VCaP (cell line): ENCODE results near the gene CTBP1.

ENCODE experiments used
- H3K27ac ChIP-seq: fragments of 450-650 bp; 2 replicates; pipeline ENCODE4 v1.5.1; 2017
- CTCF ChIP-seq: fragments of 450-650 bp; conservative IDR thresholded peaks from 2 replicates; pipeline ENCODE4 v1.5.1; 2017; ENCODE audit warnings: mild to moderate bottlenecking, moderate library complexity

The CTBP1 gene

DNA sequence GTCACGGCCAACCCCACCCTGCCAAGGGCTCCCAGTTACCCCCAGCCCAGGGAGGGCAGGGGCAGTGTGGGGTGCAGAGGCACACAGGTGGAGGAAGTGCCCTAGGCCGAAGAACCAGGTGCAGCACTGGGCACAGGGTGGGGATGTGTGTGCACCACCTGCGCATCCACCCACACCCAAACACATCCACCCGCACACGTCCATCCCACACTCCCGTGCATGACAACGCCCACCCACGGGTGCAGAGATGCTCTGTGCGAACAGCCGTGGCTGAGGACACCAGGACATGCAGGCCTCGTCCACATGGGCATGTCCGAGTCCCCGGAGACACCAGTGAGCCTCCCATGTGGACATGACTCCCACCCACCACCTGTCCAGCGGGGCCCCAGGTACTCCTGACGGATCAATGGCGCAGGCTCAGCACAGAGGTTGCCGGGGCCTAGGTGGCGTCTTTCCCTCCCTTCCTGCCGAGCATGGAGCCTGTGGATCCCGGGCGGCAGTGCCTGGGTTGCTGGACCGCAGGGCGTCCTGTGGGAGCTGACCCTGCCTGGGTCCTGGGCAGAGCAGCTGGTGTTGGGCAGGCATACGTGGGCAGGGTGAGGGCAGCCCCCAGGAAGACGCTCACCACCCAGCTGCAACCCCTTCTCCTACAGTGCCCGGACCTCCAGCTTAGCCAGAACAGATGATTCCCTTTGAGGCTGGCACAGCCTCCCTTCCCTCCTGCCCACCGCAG lies 19.6 kb downstream of the CTBP1 start:
- no peak overlapping the region for H3K27ac ChIP-seq

DNA sequence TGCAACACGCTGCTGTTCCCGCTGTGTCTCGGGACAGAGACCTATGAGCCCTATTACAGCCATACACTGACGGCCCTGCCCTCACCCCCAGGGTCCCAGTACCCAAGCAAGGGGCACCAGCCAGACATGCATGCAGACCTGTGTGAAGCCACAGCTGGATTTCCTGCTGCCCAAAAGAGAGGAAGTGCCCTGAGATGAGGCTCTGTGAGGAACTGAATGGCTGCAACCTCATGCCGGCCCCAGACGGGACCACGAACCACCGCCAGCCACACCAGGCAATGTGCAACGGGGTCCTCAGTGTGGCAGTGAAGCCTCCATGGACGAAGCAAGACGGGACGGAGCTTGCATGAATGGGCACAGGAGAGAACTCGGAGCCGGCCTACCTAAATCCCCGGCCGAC lies 21.1 kb downstream of the CTBP1 start:
- H3K27ac ChIP-seq, result no peak overlapping the region
- no peak for TF ChIP-seq CTCF

More for the DNA sequence above, 19.6 kb downstream of the CTBP1 start:
- TF ChIP-seq CTCF, result no peak

GRCh38 chr4:1226598-1226997 lies 22.3 kb downstream of the CTBP1 start:
- TF ChIP-seq CTCF, result no peak

DNA sequence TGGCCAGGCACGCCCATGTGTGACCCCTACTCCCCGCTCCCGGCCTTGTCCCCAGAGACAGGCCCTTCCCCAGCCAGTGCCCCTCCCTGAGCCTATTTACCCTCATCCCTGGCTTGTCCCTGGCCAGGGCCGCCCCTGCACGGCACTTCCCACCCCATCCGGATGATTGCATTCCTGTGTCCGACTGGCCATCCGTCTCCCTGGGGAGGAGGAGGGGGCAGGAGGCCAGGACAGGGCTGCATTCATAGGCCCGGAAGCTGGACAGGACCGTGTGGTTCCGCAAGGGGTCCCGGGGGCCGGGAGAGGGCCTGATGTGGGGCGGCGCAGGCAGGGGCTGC lies 22.8 kb downstream of the CTBP1 start:
- H3K27ac ChIP-seq, result no peak overlapping the region
- no peak for TF ChIP-seq CTCF

More at GRCh38 chr4:1226598-1226997, 22.3 kb downstream of the CTBP1 start:
- no peak overlapping the region for H3K27ac ChIP-seq

- TF ChIP-seq CTCF, result no peak
- no peak overlapping the region for H3K27ac ChIP-seq
Observed at GRCh38 chr4:1225272-1226143, 23.4 kb downstream of the CTBP1 start.

GRCh38 chr4:1223841-1224809 lies 24.8 kb downstream of the CTBP1 start:
- no peak for TF ChIP-seq CTCF
- H3K27ac ChIP-seq, result no peak overlapping the region
